ENCODE data around the gene FRMPD4.

Gene FRMPD4

GRCh38 chrX:12352922-12353321 is 214.6 kb downstream of the FRMPD4 start:
- ATAC-seq = no peak
- Mint-ChIP-seq H3K27ac (no peak overlapping the region), H3K9me3 (no peaks in the 10 kb centered on the region), H3K27me3 (peaks cover 7% of the 10 kb centered on the region), H3K4me3 (no peak overlapping the region), H3K36me3 (no peaks in the 10 kb centered on the region), H3K4me1 (peaks cover 6% of the 10 kb centered on the region)

- Mint-ChIP-seq H3K4me3 (no peak overlapping the region), H3K27ac (no peak overlapping the region), H3K4me1 (no peaks in the 10 kb centered on the region), H3K27me3 (no peaks in the 10 kb centered on the region), H3K9me3 (no peaks in the 10 kb centered on the region), H3K36me3 (no peaks in the 10 kb centered on the region)
- no peak for ATAC-seq
Observed at GRCh38 chrX:12360383-12360782, 222.1 kb downstream of the FRMPD4 start.

- no peak overlapping the region for H3K27ac Mint-ChIP-seq
- no peak for ATAC-seq
- no peaks in the 10 kb centered on the region for H3K4me1 Mint-ChIP-seq
- no peaks in the 10 kb centered on the region for H3K27me3 Mint-ChIP-seq
- no peaks in the 10 kb centered on the region for H3K9me3 Mint-ChIP-seq
- no peaks in the 10 kb centered on the region for H3K36me3 Mint-ChIP-seq
- H3K4me3 Mint-ChIP-seq = no peak overlapping the region
Observed at GRCh38 chrX:12360986-12361598, 222.8 kb downstream of the FRMPD4 start.

GRCh38 chrX:12363216-12363615 is 224.9 kb downstream of the FRMPD4 start:
- H3K27ac Mint-ChIP-seq = no peak overlapping the region
- H3K9me3 Mint-ChIP-seq = no peaks in the 10 kb centered on the region
- H3K27me3 Mint-ChIP-seq = no peaks in the 10 kb centered on the region
- no peaks in the 10 kb centered on the region for H3K4me1 Mint-ChIP-seq
- no peak overlapping the region for H3K4me3 Mint-ChIP-seq
- no peak for ATAC-seq
- H3K36me3 Mint-ChIP-seq = no peaks in the 10 kb centered on the region

GRCh38 chrX:12366440-12366839 is 228.2 kb downstream of the FRMPD4 start:
- H3K27me3 Mint-ChIP-seq = no peaks in the 10 kb centered on the region
- H3K9me3 Mint-ChIP-seq = no peaks in the 10 kb centered on the region
- no peak overlapping the region for H3K4me3 Mint-ChIP-seq

GRCh38 chrX:12367254-12367653 is 229.0 kb downstream of the FRMPD4 start:
- H3K4me3 Mint-ChIP-seq = no peak overlapping the region
- no peak for ATAC-seq
- no peaks in the 10 kb centered on the region for H3K36me3 Mint-ChIP-seq

More at GRCh38 chrX:12366440-12366839, 228.2 kb downstream of the FRMPD4 start:
- Mint-ChIP-seq H3K4me1 (no peaks in the 10 kb centered on the region), H3K27ac (no peak overlapping the region), H3K36me3 (no peaks in the 10 kb centered on the region)
- ATAC-seq = no peak

GRCh38 chrX:12370497-12370986 is 232.3 kb downstream of the FRMPD4 start:
- Mint-ChIP-seq H3K9me3 (no peaks in the 10 kb centered on the region), H3K27ac (no peak overlapping the region), H3K4me1 (no peaks in the 10 kb centered on the region), H3K4me3 (no peak overlapping the region), H3K27me3 (no peaks in the 10 kb centered on the region), H3K36me3 (no peaks in the 10 kb centered on the region)
- ATAC-seq = no peak

More at GRCh38 chrX:12367254-12367653, 229.0 kb downstream of the FRMPD4 start:
- H3K9me3 Mint-ChIP-seq = no peaks in the 10 kb centered on the region
- H3K27me3 Mint-ChIP-seq = no peaks in the 10 kb centered on the region
- no peaks in the 10 kb centered on the region for H3K4me1 Mint-ChIP-seq
- no peak overlapping the region for H3K27ac Mint-ChIP-seq

GRCh38 chrX:12372111-12372510 is 233.8 kb downstream of the FRMPD4 start:
- Mint-ChIP-seq H3K36me3 (no peaks in the 10 kb centered on the region), H3K27me3 (no peaks in the 10 kb centered on the region), H3K4me1 (no peaks in the 10 kb centered on the region), H3K4me3 (no peak overlapping the region), H3K27ac (no peak overlapping the region), H3K9me3 (no peaks in the 10 kb centered on the region)
- ATAC-seq = no peak

GRCh38 chrX:12374286-12374685 is 236.0 kb downstream of the FRMPD4 start:
- no peak overlapping the region for H3K4me3 Mint-ChIP-seq
- H3K27ac Mint-ChIP-seq = no peak overlapping the region

GRCh38 chrX:12378253-12378652 is 240.0 kb downstream of the FRMPD4 start:
- no peak overlapping the region for H3K4me3 Mint-ChIP-seq
- peaks cover 11% of the 10 kb centered on the region for H3K27me3 Mint-ChIP-seq
- H3K36me3 Mint-ChIP-seq = no peaks in the 10 kb centered on the region
- H3K4me1 Mint-ChIP-seq = no peaks in the 10 kb centered on the region
- H3K27ac Mint-ChIP-seq = no peak overlapping the region
- ATAC-seq = no peak
- H3K9me3 Mint-ChIP-seq = no peaks in the 10 kb centered on the region

More at GRCh38 chrX:12374286-12374685, 236.0 kb downstream of the FRMPD4 start:
- H3K4me1 Mint-ChIP-seq = no peaks in the 10 kb centered on the region
- H3K36me3 Mint-ChIP-seq = no peaks in the 10 kb centered on the region
- ATAC-seq = no peak
- H3K27me3 Mint-ChIP-seq = no peaks in the 10 kb centered on the region
- no peaks in the 10 kb centered on the region for H3K9me3 Mint-ChIP-seq

- H3K9me3 Mint-ChIP-seq = no peaks in the 10 kb centered on the region
- no peaks in the 10 kb centered on the region for H3K4me1 Mint-ChIP-seq
- no peak overlapping the region for H3K27ac Mint-ChIP-seq
- no peaks in the 10 kb centered on the region for H3K36me3 Mint-ChIP-seq
- no peak overlapping the region for H3K4me3 Mint-ChIP-seq
- ATAC-seq = no peak
- peaks cover 11% of the 10 kb centered on the region for H3K27me3 Mint-ChIP-seq
Observed at GRCh38 chrX:12378706-12379105, 240.4 kb downstream of the FRMPD4 start.

- Mint-ChIP-seq H3K27ac (no peak overlapping the region), H3K36me3 (no peaks in the 10 kb centered on the region)
Observed at GRCh38 chrX:12379671-12380070, 241.4 kb downstream of the FRMPD4 start.

GRCh38 chrX:12383196-12383595 is 244.9 kb downstream of the FRMPD4 start:
- no peaks in the 10 kb centered on the region for H3K9me3 Mint-ChIP-seq
- H3K4me3 Mint-ChIP-seq = no peak overlapping the region
- no peaks in the 10 kb centered on the region for H3K4me1 Mint-ChIP-seq
- H3K36me3 Mint-ChIP-seq = no peaks in the 10 kb centered on the region
- no peak for ATAC-seq
- H3K27ac Mint-ChIP-seq = no peak overlapping the region
- peaks cover 11% of the 10 kb centered on the region for H3K27me3 Mint-ChIP-seq

More at GRCh38 chrX:12379671-12380070, 241.4 kb downstream of the FRMPD4 start:
- H3K27me3 Mint-ChIP-seq = peaks cover 11% of the 10 kb centered on the region
- H3K4me3 Mint-ChIP-seq = no peak overlapping the region
- no peak for ATAC-seq
- no peaks in the 10 kb centered on the region for H3K4me1 Mint-ChIP-seq
- no peaks in the 10 kb centered on the region for H3K9me3 Mint-ChIP-seq

- no peak for ATAC-seq
- Mint-ChIP-seq H3K4me1 (no peaks in the 10 kb centered on the region), H3K36me3 (no peaks in the 10 kb centered on the region), H3K27ac (no peak overlapping the region), H3K4me3 (no peak overlapping the region), H3K9me3 (no peaks in the 10 kb centered on the region), H3K27me3 (no peaks in the 10 kb centered on the region)
Observed at GRCh38 chrX:12390301-12390700, 252.0 kb downstream of the FRMPD4 start.

- Mint-ChIP-seq H3K27ac (no peak overlapping the region), H3K36me3 (no peaks in the 10 kb centered on the region), H3K4me1 (no peaks in the 10 kb centered on the region), H3K4me3 (no peak overlapping the region), H3K27me3 (no peaks in the 10 kb centered on the region), H3K9me3 (no peaks in the 10 kb centered on the region)
- ATAC-seq = no peak
Observed at GRCh38 chrX:12396584-12396983, 258.3 kb downstream of the FRMPD4 start.

- Mint-ChIP-seq H3K36me3 (no peaks in the 10 kb centered on the region), H3K4me3 (no peak overlapping the region), H3K27ac (no peak overlapping the region), H3K27me3 (no peaks in the 10 kb centered on the region), H3K4me1 (no peaks in the 10 kb centered on the region), H3K9me3 (no peaks in the 10 kb centered on the region)
- no peak for ATAC-seq
Observed at GRCh38 chrX:12400218-12400617, 261.9 kb downstream of the FRMPD4 start.
